IgD-negative memory B cell (primary cell): ENCODE results near the gene GHSR. TPM values are rescaled to one million over a fixed set of nuclear protein-coding genes. Genes with fewer than 3 reads are reported as not detected.

Source experiments
- H3K27ac Mint-ChIP-seq, 3 donors: one replicate each; pipeline ENCODE4 v1.8.0; 2020 to 2022; ENCODE audit warnings: mild to moderate bottlenecking in 3 of 3, mixed read lengths in 3 of 3, moderate library complexity in 1 of 3
- H3K27me3 Mint-ChIP-seq: one replicate; pipeline ENCODE4 v1.8.0; 2021; ENCODE audit warnings: mixed read lengths
- H3K36me3 Mint-ChIP-seq: one replicate; pipeline ENCODE4 v1.8.0; 2020; ENCODE audit warnings: mild to moderate bottlenecking, mixed read lengths
- H3K4me1 Mint-ChIP-seq, 3 donors: one replicate each; pipeline ENCODE4 v1.8.0; 2020 to 2022; ENCODE audit warnings: mixed read lengths in 3 of 3, mild to moderate bottlenecking in 1 of 3
- H3K4me3 Mint-ChIP-seq, 4 donors: one replicate each; pipeline ENCODE4 v1.8.0; 2020 to 2022; ENCODE audit warnings: mild to moderate bottlenecking in 4 of 4, mixed read lengths in 4 of 4, moderate library complexity in 3 of 4
- H3K9me3 Mint-ChIP-seq, 3 donors: one replicate each; pipeline ENCODE4 v1.8.0; 2020 to 2021; ENCODE audit warnings: mixed read lengths in 3 of 3, mild to moderate bottlenecking in 1 of 3
- polyA plus RNA-seq: library from polyadenylated mRNA; unstranded; fragments of 300-500 nt; fragmentation: Illumina TruSeq; gene quantifications from one replicate; pipeline ENCODE4 v1.2.3, GENCODE V29; 2021

GHSR gene
- polyA plus RNA-seq, 1 donor from 2014 or later: not detected

GRCh38 chr3:172449466-172450149 lies 1.4 kb upstream of the GHSR start:
- Mint-ChIP-seq H3K27me3 (peaks cover 59% of the 10 kb centered on the region), H3K27ac (peak overlapping the region in 1 of 3 donors; percentile 43), H3K36me3 (peaks cover 3% of the 10 kb centered on the region), H3K4me3 (peak overlapping the region in 2 of 4 donors; percentile 62 to 69), H3K4me1 (peaks cover 0 to 21% (median 6%) of the 10 kb centered on the region in 3 donors), H3K9me3 (peaks cover 0 to 17% (median 2%) of the 10 kb centered on the region in 3 donors)

GRCh38 chr3:172448661-172449465 lies 607 bp upstream of the GHSR start:
- H3K4me3 Mint-ChIP-seq: peak overlapping the region in 2 of 4 donors; percentile 62 to 69
- H3K36me3 Mint-ChIP-seq: peaks cover 3% of the 10 kb centered on the region
- peak overlapping the region in 1 of 3 donors; percentile 43 for H3K27ac Mint-ChIP-seq
- H3K27me3 Mint-ChIP-seq: peaks cover 59% of the 10 kb centered on the region
- peaks cover 0 to 17% (median 2%) of the 10 kb centered on the region in 3 donors for H3K9me3 Mint-ChIP-seq
- peaks cover 0 to 21% (median 6%) of the 10 kb centered on the region in 3 donors for H3K4me1 Mint-ChIP-seq

- peaks cover 0 to 21% (median 6%) of the 10 kb centered on the region in 3 donors for H3K4me1 Mint-ChIP-seq
- peaks cover 3% of the 10 kb centered on the region for H3K36me3 Mint-ChIP-seq
- H3K4me3 Mint-ChIP-seq: no peak overlapping the region
- no peak overlapping the region for H3K27ac Mint-ChIP-seq
- H3K27me3 Mint-ChIP-seq: peaks cover 55% of the 10 kb centered on the region
- H3K9me3 Mint-ChIP-seq: peaks cover 0 to 17% (median 2%) of the 10 kb centered on the region in 3 donors
These were observed 2.1 kb downstream of the GHSR start for GRCh38 chr3:172446198-172446597.

GRCh38 chr3:172444821-172445220 lies 3.4 kb downstream of the GHSR start:
- peaks cover 50% of the 10 kb centered on the region for H3K27me3 Mint-ChIP-seq
- H3K4me3 Mint-ChIP-seq: no peak overlapping the region
- H3K27ac Mint-ChIP-seq: no peak overlapping the region
- peaks cover 3% of the 10 kb centered on the region for H3K36me3 Mint-ChIP-seq
- peaks cover 0 to 17% (median 2%) of the 10 kb centered on the region in 3 donors for H3K9me3 Mint-ChIP-seq
- H3K4me1 Mint-ChIP-seq: peaks cover 0 to 19% (median 6%) of the 10 kb centered on the region in 3 donors

GRCh38 chr3:172442606-172443005 lies 5.7 kb downstream of the GHSR start:
- peaks cover 3% of the 10 kb centered on the region for H3K36me3 Mint-ChIP-seq
- H3K27ac Mint-ChIP-seq: no peak overlapping the region
- H3K4me1 Mint-ChIP-seq: peaks cover 0 to 6% (median 4%) of the 10 kb centered on the region in 3 donors
- H3K27me3 Mint-ChIP-seq: peaks cover 36% of the 10 kb centered on the region
- H3K4me3 Mint-ChIP-seq: no peak overlapping the region
- H3K9me3 Mint-ChIP-seq: peaks cover 0 to 6% (median 0%) of the 10 kb centered on the region in 3 donors

GRCh38 chr3:172441581-172441980 lies 6.7 kb downstream of the GHSR start:
- Mint-ChIP-seq H3K27ac (no peak overlapping the region), H3K27me3 (peaks cover 25% of the 10 kb centered on the region), H3K4me3 (no peak overlapping the region)

GRCh38 chr3:172438186-172438585 lies 10.1 kb downstream of the GHSR start:
- Mint-ChIP-seq H3K36me3 (no peaks in the 10 kb centered on the region), H3K27me3 (peaks cover 12% of the 10 kb centered on the region), H3K4me3 (no peak overlapping the region), H3K4me1 (no peaks in the 10 kb centered on the region), H3K9me3 (peaks cover 0 to 4% (median 0%) of the 10 kb centered on the region in 3 donors), H3K27ac (no peak overlapping the region)

More at GRCh38 chr3:172441581-172441980, 6.7 kb downstream of the GHSR start:
- H3K36me3 Mint-ChIP-seq: peaks cover 3% of the 10 kb centered on the region
- H3K9me3 Mint-ChIP-seq: no peaks in the 10 kb centered on the region
- no peaks in the 10 kb centered on the region for H3K4me1 Mint-ChIP-seq

- Mint-ChIP-seq H3K4me1 (no peaks in the 10 kb centered on the region), H3K9me3 (peaks cover under 1 to 6% (median 2%) of the 10 kb centered on the region in 3 donors), H3K4me3 (no peak overlapping the region), H3K36me3 (no peaks in the 10 kb centered on the region), H3K27me3 (peaks cover 12% of the 10 kb centered on the region), H3K27ac (no peak overlapping the region)
These were observed 10.5 kb downstream of the GHSR start for GRCh38 chr3:172437713-172438112.

- Mint-ChIP-seq H3K27ac (no peak overlapping the region), H3K4me3 (no peak overlapping the region), H3K27me3 (peaks cover 9% of the 10 kb centered on the region), H3K9me3 (peaks cover 0 to 2% (median 0%) of the 10 kb centered on the region in 3 donors), H3K4me1 (no peaks in the 10 kb centered on the region), H3K36me3 (no peaks in the 10 kb centered on the region)
These were observed 32.9 kb downstream of the GHSR start for GRCh38 chr3:172415323-172415722.

GRCh38 chr3:172411478-172411947 lies 36.7 kb downstream of the GHSR start:
- no peak overlapping the region for H3K27ac Mint-ChIP-seq
- peaks cover 0 to 2% (median 0%) of the 10 kb centered on the region in 3 donors for H3K9me3 Mint-ChIP-seq
- peaks cover 4% of the 10 kb centered on the region for H3K27me3 Mint-ChIP-seq
- H3K4me3 Mint-ChIP-seq: no peak overlapping the region
- no peaks in the 10 kb centered on the region for H3K36me3 Mint-ChIP-seq
- H3K4me1 Mint-ChIP-seq: no peaks in the 10 kb centered on the region

GRCh38 chr3:172410702-172411477 lies 37.4 kb downstream of the GHSR start:
- no peaks in the 10 kb centered on the region for H3K36me3 Mint-ChIP-seq
- no peak overlapping the region for H3K4me3 Mint-ChIP-seq
- peaks cover 0 to 2% (median 0%) of the 10 kb centered on the region in 3 donors for H3K9me3 Mint-ChIP-seq
- H3K4me1 Mint-ChIP-seq: no peaks in the 10 kb centered on the region
- H3K27me3 Mint-ChIP-seq: peaks cover 3% of the 10 kb centered on the region
- H3K27ac Mint-ChIP-seq: peak overlapping the region in 1 of 3 donors; percentile 50

- Mint-ChIP-seq H3K9me3 (peaks cover 0 to 2% (median 0%) of the 10 kb centered on the region in 3 donors), H3K4me3 (no peak overlapping the region), H3K4me1 (no peaks in the 10 kb centered on the region), H3K36me3 (no peaks in the 10 kb centered on the region), H3K27me3 (no peaks in the 10 kb centered on the region), H3K27ac (no peak overlapping the region)
These were observed 40.4 kb downstream of the GHSR start for GRCh38 chr3:172407872-172408271.

- H3K4me1 Mint-ChIP-seq: no peaks in the 10 kb centered on the region
These were observed 42.3 kb downstream of the GHSR start for GRCh38 chr3:172405914-172406313.

GRCh38 chr3:172404237-172404962 lies 43.9 kb downstream of the GHSR start:
- H3K4me3 Mint-ChIP-seq: no peak overlapping the region
- H3K9me3 Mint-ChIP-seq: peaks cover 0 to 4% (median 2%) of the 10 kb centered on the region in 3 donors
- no peak overlapping the region for H3K27ac Mint-ChIP-seq
- H3K27me3 Mint-ChIP-seq: no peaks in the 10 kb centered on the region
- H3K36me3 Mint-ChIP-seq: peaks cover 6% of the 10 kb centered on the region
- H3K4me1 Mint-ChIP-seq: no peaks in the 10 kb centered on the region

More at GRCh38 chr3:172405914-172406313, 42.3 kb downstream of the GHSR start:
- Mint-ChIP-seq H3K4me3 (no peak overlapping the region), H3K36me3 (peaks cover 6% of the 10 kb centered on the region), H3K27me3 (no peaks in the 10 kb centered on the region), H3K27ac (no peak overlapping the region), H3K9me3 (peaks cover 0 to 4% (median 2%) of the 10 kb centered on the region in 3 donors)
